OCI-LY7 (cell line): Measurements from ENCODE around the gene KRTAP19-1. TPM values are rescaled to one million over a fixed set of nuclear protein-coding genes. Genes with fewer than 3 reads are reported as not detected.

ENCODE experiments used
- BruUV-seq: library from RNA; stranded (reverse); fragments of 400-500 nt; replicated peaks from 2 replicates; lab custom pipeline; 2021; lab: Mats Ljungman, UMichigan
- CTCF ChIA-PET: fragments of 300-600 bp; sonication (Branson Sonifier 250); formaldehyde crosslinking; loops from one replicate; lab custom pipeline; 2022; ENCODE audit warnings: antibody characterized with exemption; ENCODE audit not compliant: unreplicated experiment; lab: Charles Lee
- POLR2A ChIA-PET: fragments of 300-600 bp; sonication (Branson Sonifier 250); formaldehyde crosslinking; loops from one replicate; lab custom pipeline; 2022; ENCODE audit warnings: antibody characterized with exemption; lab: Charles Lee
- DNase-seq: peaks from one replicate; pipeline ENCODE4 v3.0.0-alpha.2; 2015; ENCODE audit warnings: low spot score
- H2AFZ ChIP-seq: fragments of 200-600 bp; sonication (generic), shearing (Covaris generic); 2 replicates; pipeline ENCODE4 v1.6.1; 2014; ENCODE audit warnings: mild to moderate bottlenecking, antibody characterized with exemption, low read length, moderate library complexity
- H3K27ac ChIP-seq: fragments of 200-600 bp; sonication (generic); 2 replicates; pipeline ENCODE4 v1.5.1; 2014; ENCODE audit warnings: mixed run types, low read depth, mild to moderate bottlenecking, moderate library complexity, low read length, inconsistent platforms; ENCODE audit not compliant: poor library complexity, severe bottlenecking
- H3K36me3 ChIP-seq: fragments of 200-600 bp; sonication (generic); 2 replicates; pipeline ENCODE4 v1.6.1; 2014; ENCODE audit warnings: mild to moderate bottlenecking, antibody characterized with exemption, low read length, moderate library complexity, mixed read lengths; ENCODE audit not compliant: insufficient read depth
- H3K4me1 ChIP-seq: fragments of 200-600 bp; sonication (generic); 2 replicates; pipeline ENCODE4 v1.5.1; 2014; ENCODE audit warnings: mild to moderate bottlenecking, low read length; ENCODE audit not compliant: insufficient read depth, poor library complexity, severe bottlenecking
- H3K4me2 ChIP-seq: fragments of 200-600 bp; sonication (generic); 2 replicates; pipeline ENCODE4 v1.6.1; 2014; ENCODE audit warnings: mild to moderate bottlenecking, low read length
- H3K4me3 ChIP-seq: fragments of 200-600 bp; sonication (generic); 2 replicates; pipeline ENCODE4 v1.5.1; 2014; ENCODE audit warnings: mild to moderate bottlenecking, low read depth, low read length; ENCODE audit not compliant: poor library complexity, severe bottlenecking
- H3K79me2 ChIP-seq: fragments of 200-600 bp; sonication (generic); 2 replicates; pipeline ENCODE4 v1.6.1; 2016; ENCODE audit warnings: low read depth, mild to moderate bottlenecking, low read length, moderate library complexity, mixed read lengths; ENCODE audit not compliant: insufficient read depth
- H3K9me2 ChIP-seq: fragments of 200-600 bp; sonication (generic); 2 replicates; pipeline ENCODE4 v1.6.1; 2016; ENCODE audit warnings: mild to moderate bottlenecking, low read length, mixed read lengths; ENCODE audit not compliant: insufficient read depth
- H3K9me3 ChIP-seq: fragments of 200-600 bp; sonication (generic); 2 replicates; pipeline ENCODE4 v1.6.1; 2014; ENCODE audit warnings: mild to moderate bottlenecking, mixed run types, low read length, mixed read lengths
- H4K20me1 ChIP-seq: fragments of 200-600 bp; sonication (generic); 2 replicates; pipeline ENCODE4 v1.6.1; 2014; ENCODE audit warnings: mild to moderate bottlenecking, antibody characterized with exemption, low read length, moderate library complexity, mixed read lengths; ENCODE audit not compliant: insufficient read depth
- EZH2phosphoT487 ChIP-seq: fragments of 200-600 bp; sonication (generic); IDR thresholded peaks from 2 replicates; pipeline ENCODE4 v1.6.1; 2018; ENCODE audit warnings: low read depth, borderline replicate concordance, mild to moderate bottlenecking, mixed run types, antibody characterized with exemption, low read length, moderate library complexity, mixed read lengths
- intact Hi-C: fragments of 100-400 bp; cut with micrococcal nuclease; formaldehyde crosslinking; loops from one replicate; pipeline ENCODE4 v1.10.0; 2022; ENCODE audit not compliant: unreplicated experiment
- total RNA-seq, 2 experiments: library from RNA; depleted of rRNA in 1 of 2; stranded (reverse); fragments of >200 nt in 1 of 2; shearing (Covaris generic) in 1 of 2; gene quantifications; 2 replicates each; pipeline ENCODE4 v1.2.3, GENCODE V29; 2014 to 2022
- TF ChIP-seq, protein P1 (sequence below): fragments of 200-600 bp; sonication (generic); conservative IDR thresholded peaks from 2 replicates; pipeline ENCODE4 v1.5.1; 2014; ENCODE audit warnings: mild to moderate bottlenecking, antibody characterized with exemption, low read length, moderate library complexity, mixed read lengths

KRTAP19-1 gene
- total RNA-seq, 2 experiments from 2014 or later, result not detected

- H3K27ac ChIP-seq, result no peak overlapping the region
- no peaks in the 10 kb centered on the region for H3K9me2 ChIP-seq
- no peaks in the 10 kb centered on the region for H3K79me2 ChIP-seq
- H2AFZ ChIP-seq, result no peak overlapping the region
- TF ChIP-seq EZH2phosphoT487, result no peak
- TF ChIP-seq, protein P1, sequence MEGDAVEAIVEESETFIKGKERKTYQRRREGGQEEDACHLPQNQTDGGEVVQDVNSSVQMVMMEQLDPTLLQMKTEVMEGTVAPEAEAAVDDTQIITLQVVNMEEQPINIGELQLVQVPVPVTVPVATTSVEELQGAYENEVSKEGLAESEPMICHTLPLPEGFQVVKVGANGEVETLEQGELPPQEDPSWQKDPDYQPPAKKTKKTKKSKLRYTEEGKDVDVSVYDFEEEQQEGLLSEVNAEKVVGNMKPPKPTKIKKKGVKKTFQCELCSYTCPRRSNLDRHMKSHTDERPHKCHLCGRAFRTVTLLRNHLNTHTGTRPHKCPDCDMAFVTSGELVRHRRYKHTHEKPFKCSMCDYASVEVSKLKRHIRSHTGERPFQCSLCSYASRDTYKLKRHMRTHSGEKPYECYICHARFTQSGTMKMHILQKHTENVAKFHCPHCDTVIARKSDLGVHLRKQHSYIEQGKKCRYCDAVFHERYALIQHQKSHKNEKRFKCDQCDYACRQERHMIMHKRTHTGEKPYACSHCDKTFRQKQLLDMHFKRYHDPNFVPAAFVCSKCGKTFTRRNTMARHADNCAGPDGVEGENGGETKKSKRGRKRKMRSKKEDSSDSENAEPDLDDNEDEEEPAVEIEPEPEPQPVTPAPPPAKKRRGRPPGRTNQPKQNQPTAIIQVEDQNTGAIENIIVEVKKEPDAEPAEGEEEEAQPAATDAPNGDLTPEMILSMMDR, result no peak
- no TSS peak for BruUV-seq
- no peaks in the 10 kb centered on the region for H3K36me3 ChIP-seq
- POLR2A ChIA-PET, result no interaction called here
- no peaks in the 10 kb centered on the region for H4K20me1 ChIP-seq
- DNase-seq, result no peak
- no peaks in the 10 kb centered on the region for H3K4me1 ChIP-seq
- CTCF ChIA-PET, result no interaction called here
- H3K9me3 ChIP-seq, result no peaks in the 10 kb centered on the region
- H3K4me3 ChIP-seq, result no peak overlapping the region
- no peak overlapping the region for H3K4me2 ChIP-seq
- intact Hi-C loops, result no loop called here
Measured at GRCh38 chr21:30468900-30469714, 11.1 kb downstream of the KRTAP19-1 start.

DNA sequence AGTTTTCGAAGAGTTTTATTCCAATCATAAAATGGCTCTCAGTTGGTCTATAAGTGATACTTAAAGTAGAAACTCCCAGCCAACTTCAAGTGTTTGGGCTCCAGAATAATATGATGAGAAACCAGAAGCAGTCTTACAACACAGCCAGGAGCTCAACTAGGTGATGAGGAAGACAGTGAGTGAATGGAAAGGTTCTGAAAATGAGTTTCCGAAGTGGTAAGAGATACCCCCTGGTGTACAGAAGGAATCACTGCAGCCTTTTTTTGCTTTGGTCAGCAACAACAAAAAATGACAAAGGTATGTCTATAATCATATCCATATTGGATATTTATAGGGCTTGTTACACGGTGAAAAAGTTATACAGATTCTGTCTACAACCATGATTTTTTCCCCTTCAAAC is 16.5 kb downstream of the KRTAP19-1 start:
- no TSS peak for BruUV-seq
- peak; percentile 6 for DNase-seq
- Histone ChIP-seq H3K4me3 (no peak overlapping the region), H4K20me1 (no peaks in the 10 kb centered on the region), H3K79me2 (no peaks in the 10 kb centered on the region), H3K27ac (no peak overlapping the region), H3K4me2 (no peak overlapping the region), H3K9me2 (no peaks in the 10 kb centered on the region), H3K9me3 (no peaks in the 10 kb centered on the region), H3K36me3 (no peaks in the 10 kb centered on the region), H2AFZ (no peak overlapping the region), H3K4me1 (no peaks in the 10 kb centered on the region)
- intact Hi-C loops, result no loop called here
- TF ChIP-seq, protein P1, result peak; percentile 73
- TF ChIP-seq EZH2phosphoT487, result no peak
- ChIA-PET CTCF (no interaction called here), POLR2A (no interaction called here)

DNA sequence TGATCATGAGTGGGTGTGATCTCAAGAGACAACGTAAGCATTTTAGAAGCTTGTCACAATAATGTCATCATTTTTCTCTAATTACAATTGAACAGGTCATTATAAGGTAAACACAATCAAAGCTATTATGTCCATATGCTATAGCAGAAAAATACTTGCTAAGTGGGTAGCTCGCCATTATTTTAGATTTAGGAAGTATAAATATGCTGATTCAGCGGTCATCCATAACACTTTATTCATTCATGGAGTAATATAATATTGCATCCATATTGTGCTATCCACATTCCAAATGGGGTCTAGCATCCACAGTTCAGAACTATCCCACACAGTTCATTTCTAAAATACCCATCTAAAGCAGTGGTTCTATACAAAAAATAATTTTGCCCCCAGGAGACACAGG is 31.7 kb downstream of the KRTAP19-1 start:
- TF ChIP-seq, protein P1, result no peak
- no peak for TF ChIP-seq EZH2phosphoT487
- no TSS peak for BruUV-seq
- H3K9me3 ChIP-seq, result no peaks in the 10 kb centered on the region
- no peaks in the 10 kb centered on the region for H4K20me1 ChIP-seq
- no peak overlapping the region for H3K4me3 ChIP-seq
- CTCF ChIA-PET, result no interaction called here
- intact Hi-C loops, result no loop called here
- H3K79me2 ChIP-seq, result no peaks in the 10 kb centered on the region
- H3K9me2 ChIP-seq, result no peaks in the 10 kb centered on the region; the same call in 1 of the 2 replicates
- no peak for DNase-seq
- POLR2A ChIA-PET, result interaction anchor here (0.6 kb wide), 1 partner anchor 119 kb away, joined by 4 read pairs; no protein-coding TSS in a partner anchor
- no peak overlapping the region for H3K27ac ChIP-seq
- H3K36me3 ChIP-seq, result no peaks in the 10 kb centered on the region
- H3K4me1 ChIP-seq, result no peaks in the 10 kb centered on the region
- H3K4me2 ChIP-seq, result no peak overlapping the region
- no peak overlapping the region for H2AFZ ChIP-seq
